Measurements from ENCODE around the gene TMEM223.
A peak's percentile ranks its signal among the peaks of the same experiment; 100 is the strongest.

Gene TMEM223

GRCh38 chr11:62805961-62806441, 14.2 kb upstream of the TMEM223 start:
- ATAC-seq (ENCODE audit: low read depth) (no peak), DNase-seq (ENCODE audit: low spot score) (no peak)
- no peaks in the 10 kb centered on the region for H3K9me3 ChIP-seq (ENCODE audit: severe bottlenecking)

GRCh38 chr11:62805076-62805892, 13.5 kb upstream of the TMEM223 start, which contains the start of gene NXF1:
Gene NXF1, minus strand, starts transcription at chr11:62805440. Its CDS starts 84 bp downstream, at chr11:62805356.
- no peak for TF ChIP-seq CTCF (IDR thresholded peaks at IDR 0.05; ENCODE audit: poor library complexity, severe bottlenecking)
- DNase-seq (ENCODE audit: low spot score) (peak; percentile 89), ATAC-seq (ENCODE audit: low read depth) (peak; percentile 78)
- Histone ChIP-seq H3K36me3 (ENCODE audit: low read depth) (peaks cover 36% of the 10 kb centered on the region), H3K9me3 (ENCODE audit: severe bottlenecking) (no peaks in the 10 kb centered on the region), H3K27me3 (ENCODE audit: insufficient read depth, poor library complexity, severe bottlenecking) (no peaks in the 10 kb centered on the region), H3K4me1 (ENCODE audit: insufficient read depth, poor library complexity, severe bottlenecking) (peaks cover 4% of the 10 kb centered on the region), H3K27ac (ENCODE audit: poor library complexity, severe bottlenecking) (peak within 1 kb of the TSS; percentile 46), H3K4me3 (ENCODE audit: severe bottlenecking) (peak within 1 kb of the TSS; percentile 79)

More at GRCh38 chr11:62805961-62806441, 14.2 kb upstream of the TMEM223 start:
- peaks cover 4% of the 10 kb centered on the region for H3K4me1 ChIP-seq (ENCODE audit: insufficient read depth, poor library complexity, severe bottlenecking)
- H3K36me3 ChIP-seq (ENCODE audit: low read depth), result peaks cover 31% of the 10 kb centered on the region
- no peaks in the 10 kb centered on the region for H3K27me3 ChIP-seq (ENCODE audit: insufficient read depth, poor library complexity, severe bottlenecking)
- peak overlapping the region; percentile 46 for H3K27ac ChIP-seq (ENCODE audit: poor library complexity, severe bottlenecking)
- peak overlapping the region; percentile 79 for H3K4me3 ChIP-seq (ENCODE audit: severe bottlenecking)
- no peak for TF ChIP-seq CTCF (IDR thresholded peaks at IDR 0.05; ENCODE audit: poor library complexity, severe bottlenecking)

- H3K4me3 ChIP-seq (ENCODE audit: severe bottlenecking), result peak overlapping the region; percentile 79
- no peak for TF ChIP-seq CTCF (IDR thresholded peaks at IDR 0.05; ENCODE audit: poor library complexity, severe bottlenecking)
- H3K4me1 ChIP-seq (ENCODE audit: insufficient read depth, poor library complexity, severe bottlenecking), result peaks cover 4% of the 10 kb centered on the region
- H3K27ac ChIP-seq (ENCODE audit: poor library complexity, severe bottlenecking), result peak overlapping the region; percentile 46
- peaks cover 44% of the 10 kb centered on the region for H3K36me3 ChIP-seq (ENCODE audit: low read depth)
- no peaks in the 10 kb centered on the region for H3K27me3 ChIP-seq (ENCODE audit: insufficient read depth, poor library complexity, severe bottlenecking)
- no peak for DNase-seq (ENCODE audit: low spot score)
- peak; percentile 20 for ATAC-seq (ENCODE audit: low read depth)
- no peaks in the 10 kb centered on the region for H3K9me3 ChIP-seq (ENCODE audit: severe bottlenecking)
These were observed 12.7 kb upstream of the TMEM223 start for GRCh38 chr11:62804310-62805075.

GRCh38 chr11:62801071-62801470, 9.3 kb upstream of the TMEM223 start:
- Histone ChIP-seq H3K27ac (ENCODE audit: poor library complexity, severe bottlenecking) (no peak overlapping the region), H3K9me3 (ENCODE audit: severe bottlenecking) (no peaks in the 10 kb centered on the region), H3K36me3 (ENCODE audit: low read depth) (peaks cover 69% of the 10 kb centered on the region), H3K4me3 (ENCODE audit: severe bottlenecking) (no peak overlapping the region), H3K4me1 (ENCODE audit: insufficient read depth, poor library complexity, severe bottlenecking) (peaks cover 4% of the 10 kb centered on the region), H3K27me3 (ENCODE audit: insufficient read depth, poor library complexity, severe bottlenecking) (no peaks in the 10 kb centered on the region)
- TF ChIP-seq CTCF (IDR thresholded peaks at IDR 0.05; ENCODE audit: poor library complexity, severe bottlenecking), result no peak
- DNase-seq (ENCODE audit: low spot score), result no peak
- no peak for ATAC-seq (ENCODE audit: low read depth)
